ENCODE measurements around the gene TRIM15.
"Not testable (repeated sequence)": the region's sequence is repeated elsewhere in the genome, so short reads cannot be mapped to it uniquely, and the experiment has no call there.

TRIM15 gene

DNA sequence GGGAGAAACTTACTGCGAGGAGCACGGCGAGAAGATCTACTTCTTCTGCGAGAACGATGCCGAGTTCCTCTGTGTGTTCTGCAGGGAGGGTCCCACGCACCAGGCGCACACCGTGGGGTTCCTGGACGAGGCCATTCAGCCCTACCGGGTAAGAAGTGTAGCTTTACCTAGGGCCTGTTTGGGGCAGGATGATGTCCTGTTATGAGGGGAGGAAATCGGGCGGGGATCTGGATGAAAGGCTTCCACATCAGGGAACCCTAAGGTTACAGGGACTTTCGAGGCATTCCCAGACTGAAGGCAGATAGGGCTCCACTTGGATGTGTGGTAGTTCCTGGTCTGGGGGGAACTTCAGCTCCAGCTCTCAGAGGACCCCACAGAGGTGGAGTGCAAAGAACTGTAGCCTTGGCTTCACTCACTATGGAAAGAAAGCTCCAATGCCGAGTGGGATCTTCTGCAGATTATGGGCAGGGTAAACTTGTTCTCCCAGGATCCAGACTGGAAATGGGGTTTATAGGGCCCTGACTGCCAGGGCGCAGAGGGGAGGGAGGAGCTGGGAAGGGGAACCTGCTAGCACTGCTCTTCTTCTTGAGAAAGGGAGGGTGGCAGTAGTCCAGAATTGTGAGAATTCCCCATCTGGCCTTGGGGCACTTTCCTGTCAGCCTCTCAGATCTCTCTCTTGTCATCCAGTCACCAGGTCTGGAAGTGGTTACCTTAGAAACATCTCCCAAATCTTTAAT, 740 bp downstream of the TRIM15 start:
- Mint-ChIP-seq H3K27ac (no peak overlapping the region), H3K9me3 (no peaks in the 10 kb centered on the region), H3K36me3 (ENCODE audit: low read depth) (no peaks in the 10 kb centered on the region), H3K4me1 (ENCODE audit: low read depth) (peaks cover 22% of the 10 kb centered on the region), H3K4me3 (no peak overlapping the region), H3K27me3 (peaks cover 23% of the 10 kb centered on the region)
- intact Hi-C loops (cut with micrococcal nuclease), result no loop called here

DNA sequence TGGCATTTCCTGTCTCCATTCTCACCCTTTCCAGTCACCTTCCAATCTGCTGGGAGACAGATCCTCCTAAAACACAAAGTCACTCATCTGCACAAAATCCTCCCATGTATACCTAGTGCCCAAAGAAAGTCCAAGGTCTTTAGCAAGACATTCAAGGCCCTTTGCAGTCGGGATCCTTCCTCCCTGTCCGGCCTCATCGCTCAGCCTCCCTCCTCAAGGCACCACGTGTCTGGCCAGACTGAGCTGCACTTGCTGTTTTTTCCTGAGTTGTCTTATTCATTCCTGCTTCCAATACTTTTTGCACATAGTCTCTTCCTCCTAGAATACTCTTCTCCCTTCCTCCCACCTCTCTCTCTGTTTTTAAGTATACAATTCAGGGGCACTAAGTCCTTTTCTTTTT, 1.4 kb downstream of the TRIM15 start:
- intact Hi-C loops (cut with micrococcal nuclease), result no loop called here

DNA sequence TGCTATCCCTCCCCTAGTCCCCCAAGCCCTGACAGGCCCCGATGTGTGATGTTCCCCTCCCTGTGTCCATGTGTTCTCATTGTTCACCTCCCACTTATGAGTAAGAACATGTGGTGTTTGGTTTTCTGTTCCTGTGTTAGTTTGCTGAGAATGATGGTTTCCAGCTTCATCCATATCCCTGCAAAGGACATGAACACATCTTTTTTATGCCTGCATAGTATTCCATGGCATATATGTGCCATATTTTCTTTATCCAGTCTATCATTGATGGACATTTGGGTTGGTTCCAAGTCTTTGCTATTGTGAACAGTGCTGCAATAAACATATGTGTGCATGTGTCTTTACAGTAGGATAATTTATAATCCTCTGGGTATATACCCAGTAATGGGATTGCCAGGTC, 1.9 kb downstream of the TRIM15 start:
- peaks cover 23% of the 10 kb centered on the region for H3K4me1 Mint-ChIP-seq (ENCODE audit: low read depth)
- peaks cover 28% of the 10 kb centered on the region for H3K27me3 Mint-ChIP-seq
- H3K9me3 Mint-ChIP-seq; H3K27ac Mint-ChIP-seq; H3K36me3 Mint-ChIP-seq (ENCODE audit: low read depth); H3K4me3 Mint-ChIP-seq; intact Hi-C loops (cut with micrococcal nuclease): not testable (repeated sequence)

More for the DNA sequence above, 1.4 kb downstream of the TRIM15 start:
- Mint-ChIP-seq H3K4me3 (no peak overlapping the region), H3K9me3 (no peaks in the 10 kb centered on the region), H3K4me1 (ENCODE audit: low read depth) (peaks cover 23% of the 10 kb centered on the region), H3K27me3 (peaks cover 24% of the 10 kb centered on the region), H3K36me3 (ENCODE audit: low read depth) (no peaks in the 10 kb centered on the region), H3K27ac (no peak overlapping the region)

DNA sequence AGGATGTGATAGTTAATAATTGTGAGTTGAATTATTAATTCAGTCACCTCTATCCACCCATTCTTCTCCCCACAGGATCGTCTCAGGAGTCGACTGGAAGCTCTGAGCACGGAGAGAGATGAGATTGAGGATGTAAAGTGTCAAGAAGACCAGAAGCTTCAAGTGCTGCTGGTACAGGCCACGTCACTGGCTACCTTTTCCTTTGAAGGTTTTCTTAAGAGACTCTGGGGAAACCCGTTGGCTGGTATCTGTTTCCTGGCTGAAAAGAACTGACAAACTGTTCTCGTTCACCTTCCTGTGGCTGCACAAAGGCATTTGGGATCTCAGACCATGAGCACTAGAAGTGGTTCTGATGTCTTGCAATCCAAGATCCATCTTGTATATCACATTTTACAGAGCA, 3.8 kb downstream of the TRIM15 start:
- Mint-ChIP-seq H3K4me3 (no peak overlapping the region), H3K27me3 (peaks cover 47% of the 10 kb centered on the region), H3K36me3 (ENCODE audit: low read depth) (no peaks in the 10 kb centered on the region), H3K4me1 (ENCODE audit: low read depth) (peaks cover 20% of the 10 kb centered on the region), H3K9me3 (no peaks in the 10 kb centered on the region), H3K27ac (no peak overlapping the region)
- intact Hi-C loops (cut with micrococcal nuclease), result no loop called here

GRCh38 chr6:30168741-30169140, 5.4 kb downstream of the TRIM15 start:
- intact Hi-C loops (cut with micrococcal nuclease), result no loop called here
- H3K36me3 Mint-ChIP-seq (ENCODE audit: low read depth), result no peaks in the 10 kb centered on the region
- H3K4me3 Mint-ChIP-seq, result no peak overlapping the region
- peaks cover 59% of the 10 kb centered on the region for H3K27me3 Mint-ChIP-seq
- H3K9me3 Mint-ChIP-seq, result no peaks in the 10 kb centered on the region
- no peak overlapping the region for H3K27ac Mint-ChIP-seq
- H3K4me1 Mint-ChIP-seq (ENCODE audit: low read depth), result peaks cover 20% of the 10 kb centered on the region

DNA sequence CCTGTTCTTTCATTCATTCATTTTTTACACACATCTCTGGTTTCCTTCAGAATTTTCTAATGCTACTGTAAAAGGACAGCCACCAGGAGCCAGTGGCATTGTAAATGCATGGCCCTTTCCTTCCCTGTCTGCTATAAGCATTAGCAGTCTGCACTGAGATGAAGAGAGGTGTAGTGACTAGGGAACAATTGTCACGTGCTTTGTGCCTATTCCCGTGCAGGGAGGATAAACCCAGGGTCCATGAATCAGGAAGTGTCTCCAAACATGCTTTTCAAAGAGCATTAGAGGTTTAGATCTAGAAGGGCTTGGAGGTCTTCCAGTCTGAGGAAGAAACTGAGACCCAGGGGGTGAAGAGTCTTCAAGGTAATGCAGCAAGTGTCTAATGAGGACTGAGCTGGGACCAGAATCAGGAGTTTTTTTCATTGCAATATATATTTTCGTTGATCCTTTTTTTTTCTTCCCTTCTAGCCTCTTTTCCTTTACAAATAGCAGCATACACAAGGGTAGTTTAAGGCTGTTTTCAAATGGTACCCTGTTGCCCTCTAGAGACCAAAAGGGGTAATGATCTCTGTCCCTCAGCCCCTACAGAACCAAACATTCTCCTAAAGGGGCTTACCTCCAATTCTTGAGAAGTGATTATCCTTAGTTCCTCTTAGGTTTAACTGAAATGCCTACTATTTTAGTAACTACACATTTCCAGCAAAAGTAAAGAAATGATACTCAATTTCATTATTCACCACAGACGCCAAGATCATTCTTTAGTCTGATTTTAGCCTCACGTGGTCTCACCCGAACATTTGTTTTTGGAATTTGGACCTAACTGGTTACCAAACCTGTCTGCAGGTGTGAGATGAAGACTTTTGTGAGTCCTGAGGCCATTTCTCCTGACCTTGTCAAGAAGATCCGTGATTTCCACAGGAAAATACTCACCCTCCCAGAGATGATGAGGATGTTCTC, 6.6 kb downstream of the TRIM15 start:
- Mint-ChIP-seq H3K36me3 (ENCODE audit: low read depth) (no peaks in the 10 kb centered on the region), H3K27me3 (peaks cover 57% of the 10 kb centered on the region), H3K4me1 (ENCODE audit: low read depth) (peaks cover 10% of the 10 kb centered on the region), H3K4me3 (no peak overlapping the region), H3K27ac (no peak overlapping the region), H3K9me3 (no peaks in the 10 kb centered on the region)
- intact Hi-C loops (cut with micrococcal nuclease), result loop anchor here (1.0 to 5.0 kb wide), 2 partner anchors 67 to 323 kb away; no protein-coding TSS in a partner anchor

GRCh38 chr6:30171677-30172471, 8.5 kb downstream of the TRIM15 start:
- no peaks in the 10 kb centered on the region for H3K36me3 Mint-ChIP-seq (ENCODE audit: low read depth)
- no peaks in the 10 kb centered on the region for H3K9me3 Mint-ChIP-seq
- no peak overlapping the region for H3K27ac Mint-ChIP-seq
- intact Hi-C loops (cut with micrococcal nuclease), result loop anchor here (5.0 kb wide), 1 partner anchor 325 kb away; no protein-coding TSS in a partner anchor
- H3K4me1 Mint-ChIP-seq (ENCODE audit: low read depth), result peaks cover 10% of the 10 kb centered on the region
- H3K4me3 Mint-ChIP-seq, result no peak overlapping the region
- H3K27me3 Mint-ChIP-seq, result peaks cover 68% of the 10 kb centered on the region

GRCh38 chr6:30172681-30173080, 9.3 kb downstream of the TRIM15 start:
- H3K9me3 Mint-ChIP-seq, result no peaks in the 10 kb centered on the region
- H3K27me3 Mint-ChIP-seq, result peaks cover 72% of the 10 kb centered on the region
- H3K36me3 Mint-ChIP-seq (ENCODE audit: low read depth), result no peaks in the 10 kb centered on the region
- intact Hi-C loops (cut with micrococcal nuclease), result loop anchor here (5.0 kb wide), 1 partner anchor 325 kb away; no protein-coding TSS in a partner anchor
- no peak overlapping the region for H3K27ac Mint-ChIP-seq
- peaks cover 10% of the 10 kb centered on the region for H3K4me1 Mint-ChIP-seq (ENCODE audit: low read depth)
- no peak overlapping the region for H3K4me3 Mint-ChIP-seq

DNA sequence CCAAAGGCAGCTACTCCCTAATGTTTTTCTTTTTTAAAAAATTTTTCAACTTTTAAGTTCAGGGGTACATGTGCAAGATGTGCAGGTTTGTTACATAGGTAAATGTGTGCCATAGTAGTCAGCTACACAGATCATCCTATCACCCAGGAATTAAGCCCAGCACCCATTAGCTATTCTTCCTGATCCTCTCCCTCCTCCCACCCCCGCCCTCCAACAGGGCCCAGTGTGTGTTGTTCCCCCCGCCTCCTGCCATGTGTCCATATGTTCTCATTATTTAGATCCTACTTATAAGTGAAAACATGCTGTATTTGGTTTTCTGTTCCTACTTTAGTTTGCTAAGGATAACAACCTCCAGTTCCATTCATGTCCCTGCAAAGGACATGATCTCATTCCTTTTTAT, 12.4 kb downstream of the TRIM15 start:
- Mint-ChIP-seq H3K36me3 (ENCODE audit: low read depth) (no peaks in the 10 kb centered on the region), H3K9me3 (peaks cover 14% of the 10 kb centered on the region), H3K27ac (no peak overlapping the region), H3K4me3 (no peak overlapping the region), H3K27me3 (peaks cover 72% of the 10 kb centered on the region), H3K4me1 (ENCODE audit: low read depth) (peaks cover 5% of the 10 kb centered on the region)
- intact Hi-C loops (cut with micrococcal nuclease), result no loop called here

DNA sequence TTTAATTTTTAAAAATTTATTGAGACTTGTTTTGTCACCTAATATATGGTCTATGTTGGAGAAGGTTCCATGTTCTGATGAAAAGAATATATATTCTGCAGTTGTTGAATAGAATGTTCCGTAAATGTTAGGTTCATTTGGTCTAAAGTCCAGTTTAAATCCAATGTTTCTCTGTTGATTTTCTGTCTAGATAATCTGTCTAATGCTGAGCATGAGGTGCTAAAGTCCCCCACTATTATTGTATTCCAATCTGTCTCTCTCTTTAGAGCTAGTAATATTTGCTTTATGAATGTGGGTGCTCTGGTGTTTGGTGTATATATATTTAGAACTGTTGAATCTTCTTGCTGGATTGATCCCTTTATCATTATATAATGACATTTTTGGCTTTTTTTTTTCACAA, 15.5 kb downstream of the TRIM15 start:
- Mint-ChIP-seq H3K4me1 (ENCODE audit: low read depth) (no peaks in the 10 kb centered on the region), H3K36me3 (ENCODE audit: low read depth) (no peaks in the 10 kb centered on the region), H3K9me3 (peaks cover 21% of the 10 kb centered on the region), H3K4me3 (no peak overlapping the region), H3K27ac (no peak overlapping the region), H3K27me3 (peaks cover 45% of the 10 kb centered on the region)
- intact Hi-C loops (cut with micrococcal nuclease), result no loop called here

- Mint-ChIP-seq H3K27me3 (peaks cover 39% of the 10 kb centered on the region), H3K9me3 (peaks cover 21% of the 10 kb centered on the region), H3K36me3 (ENCODE audit: low read depth) (peaks cover 10% of the 10 kb centered on the region), H3K4me3 (no peak overlapping the region), H3K4me1 (ENCODE audit: low read depth) (peaks cover 2% of the 10 kb centered on the region), H3K27ac (no peak overlapping the region)
- intact Hi-C loops (cut with micrococcal nuclease), result no loop called here
Measured at GRCh38 chr6:30180145-30180544, 16.8 kb downstream of the TRIM15 start.

GRCh38 chr6:30184417-30185031, 21.2 kb downstream of the TRIM15 start:
- intact Hi-C loops (cut with micrococcal nuclease), result no loop called here
- H3K4me3 Mint-ChIP-seq, result no peak overlapping the region
- no peak overlapping the region for H3K27ac Mint-ChIP-seq
- peaks cover 5% of the 10 kb centered on the region for H3K27me3 Mint-ChIP-seq
- H3K9me3 Mint-ChIP-seq, result peaks cover 13% of the 10 kb centered on the region
- H3K4me1 Mint-ChIP-seq (ENCODE audit: low read depth), result peaks cover 15% of the 10 kb centered on the region
- peaks cover 49% of the 10 kb centered on the region for H3K36me3 Mint-ChIP-seq (ENCODE audit: low read depth)

DNA sequence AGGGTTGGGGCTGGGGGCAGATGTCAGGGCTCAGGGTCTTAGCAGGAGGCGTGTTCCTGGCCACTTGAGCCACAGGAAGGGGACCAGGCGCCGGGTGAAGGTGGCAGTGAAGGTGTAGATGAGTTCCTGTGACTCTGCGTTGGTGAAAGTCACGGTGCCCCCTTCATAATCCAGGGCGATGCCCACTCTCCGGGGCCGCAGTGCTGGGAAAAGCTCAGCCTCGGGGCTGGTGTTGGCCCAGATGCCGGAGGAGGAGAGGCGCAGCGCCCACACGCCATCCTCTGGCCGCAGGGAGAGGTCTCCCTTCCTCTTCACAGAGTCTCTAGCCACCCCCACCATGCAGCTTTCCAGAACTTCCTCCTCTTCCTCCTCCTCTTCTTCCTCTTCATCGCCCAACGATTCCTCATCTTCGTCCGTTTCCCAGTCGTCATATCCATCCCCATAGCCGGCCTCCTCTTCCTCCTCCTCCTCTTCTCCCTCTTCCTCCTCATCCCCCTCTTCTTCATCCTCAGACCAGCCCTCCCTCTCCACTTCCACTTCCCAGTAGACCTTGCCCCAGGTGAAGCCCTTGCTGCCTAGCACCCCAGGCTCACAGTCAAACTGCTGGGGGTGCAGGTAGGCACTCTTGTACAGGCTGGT, 22.6 kb downstream of the TRIM15 start:
- Mint-ChIP-seq H3K4me3 (no peak overlapping the region), H3K27me3 (peaks cover 3% of the 10 kb centered on the region), H3K4me1 (ENCODE audit: low read depth) (peaks cover 15% of the 10 kb centered on the region), H3K36me3 (ENCODE audit: low read depth) (peaks cover 63% of the 10 kb centered on the region), H3K9me3 (peaks cover 5% of the 10 kb centered on the region), H3K27ac (no peak overlapping the region)
- intact Hi-C loops (cut with micrococcal nuclease), result no loop called here
